GM12878 (cell line): ENCODE measurements around the gene ZNF106. TPM values are rescaled to one million over a fixed set of nuclear protein-coding genes. Genes with fewer than 3 reads are reported as not detected.

Experiments used
- BRCA1 ChIP-seq: IDR thresholded peaks from 2 replicates; pipeline ENCODE4 v1.6.1; 2011; ENCODE audit warnings: low read depth, low read length, improper control_type of control experiment
- ESRRA ChIP-seq: IDR thresholded peaks from 2 replicates; pipeline ENCODE4 v1.6.1; 2012; ENCODE audit warnings: mild to moderate bottlenecking, low read length, improper control_type of control experiment
- HDAC6 ChIP-seq: fragments of 200-600 bp; sonication (generic); IDR thresholded peaks from one replicate; pipeline ENCODE4 v1.8.0; 2017; ENCODE audit warnings: antibody characterized with exemption; ENCODE audit not compliant: unreplicated experiment
- KDM1A ChIP-seq: fragments of 200-600 bp; sonication (generic); IDR thresholded peaks from 2 replicates; pipeline ENCODE4 v1.6.1; 2016; ENCODE audit warnings: borderline replicate concordance
- KLF5 ChIP-seq: fragments of 450-650 bp; IDR thresholded peaks from 2 replicates; pipeline ENCODE4 v1.6.1; 2014; ENCODE audit warnings: mild to moderate bottlenecking; ENCODE audit not compliant: partially characterized antibody
- NRF1 ChIP-seq: conservative IDR thresholded peaks from 2 replicates; pipeline ENCODE4 v1.6.1; 2011; ENCODE audit warnings: mild to moderate bottlenecking, low read depth, low read length, improper control_type of control experiment
- PAX8 ChIP-seq: fragments of 450-650 bp; IDR thresholded peaks from 2 replicates; pipeline ENCODE4 v1.6.1; 2017; ENCODE audit warnings: mild to moderate bottlenecking, moderate library complexity
- RCOR1 ChIP-seq: conservative IDR thresholded peaks from 2 replicates; pipeline ENCODE4 v1.6.1; 2012; ENCODE audit warnings: low read depth, low read length, improper control_type of control experiment
- ZNF592 ChIP-seq: fragments of 450-650 bp; IDR thresholded peaks from 2 replicates; pipeline ENCODE4 v1.6.1; 2017; ENCODE audit warnings: mild to moderate bottlenecking, moderate library complexity
- polyA plus RNA-seq, 11 experiments: library from polyadenylated mRNA; depleted of rRNA in 4 of 11; unstranded in 6 of 11; stranded (reverse) in 5 of 11; fragments of >200 nt; fragmentation: Nextera tagmentation in 4 of 11; fragmentation: Illumina TruSeq in 1 of 11; extraction: Ambion mirVana in 4 of 11; extraction: Trizol in 1 of 11; gene quantifications; 1 replicate in 1 of 11; 2 replicates in 10 of 11; pipeline versions ENCODE4 v1.2.1 to v1.2.3, GENCODE V29; 2011 to 2016; ENCODE audit warnings: inconsistent platforms in 2 of 11, missing spikeins in 2 of 11, low read depth in 1 of 11
- total RNA-seq, 4 experiments: library from RNA; depleted of rRNA in 3 of 4; stranded (reverse); fragments of >200 nt in 3 of 4; fragmentation: Illumina TruSeq in 1 of 4; extraction: Trizol in 1 of 4; gene quantifications; 2 replicates each; pipeline versions ENCODE4 v1.2.1 to v1.2.3, GENCODE V29; 2013 to 2021

The ZNF106 gene
- total and polyA plus RNA-seq, 10 of the 15 experiments (the other 5 are each of a cell fraction or from before 2014, with no cell fraction given), result 10.7 to 45.3 (median 32.5) TPM

- TF ChIP-seq ZNF592 (no peak), PAX8 (no peak), NRF1 (no peak), ESRRA (no peak), KDM1A (no peak), RCOR1 (no peak), HDAC6 (no peak), KLF5 (no peak), BRCA1 (no peak)
Measured at GRCh38 chr15:42502477-42502876, 11.5 kb upstream of the ZNF106 start (continued).
